HG03135 (cell line): ENCODE measurements around the gene AMOTL2.

Experiments used
- ATAC-seq: cut with Tn5 transposase; IDR thresholded peaks from one replicate; pipeline ENCODE4 v1.9.1; 2021; ENCODE audit warnings: mild to moderate bottlenecking, moderate library complexity; ENCODE audit not compliant: unreplicated experiment

Gene AMOTL2

DNA sequence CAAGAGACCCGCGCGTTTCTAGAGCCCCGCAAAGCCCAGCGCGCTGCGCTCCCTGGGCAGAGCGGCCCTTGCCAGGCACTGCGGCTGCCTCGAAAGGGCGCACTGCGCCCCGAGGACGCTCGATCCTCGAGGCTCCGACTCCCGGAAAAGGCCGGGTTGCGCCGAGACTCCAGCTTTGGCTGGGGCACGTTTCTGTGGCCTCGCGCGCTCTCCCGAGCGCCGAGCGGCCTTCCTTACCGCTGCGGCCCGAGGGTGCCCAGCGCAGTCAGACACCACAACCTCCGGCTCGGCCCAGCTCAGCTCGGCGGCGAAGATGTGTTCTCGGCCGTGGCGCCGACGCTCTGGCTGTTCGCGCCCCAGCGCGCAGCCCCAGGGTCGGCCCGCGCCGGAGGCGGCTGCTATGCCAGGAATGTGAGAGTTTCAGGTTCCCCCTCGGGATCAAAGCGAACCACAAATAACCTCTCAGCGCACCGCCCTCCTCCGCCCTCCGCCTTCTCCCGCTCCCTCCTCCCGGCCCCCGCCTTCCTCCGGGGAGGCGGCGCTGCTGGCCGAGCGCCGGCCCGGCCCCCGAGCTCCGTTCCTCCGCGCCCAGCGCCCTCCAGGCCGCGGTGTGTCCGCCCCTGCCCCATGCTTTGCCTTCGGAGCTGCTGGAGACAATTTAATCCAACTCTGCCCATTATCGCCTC lies at the start of gene AMOTL2:
Gene AMOTL2, minus strand, starts transcription at position 343 of the 686 bp plus-strand sequence. CDS start 3,014 bp downstream, outside the sequence.
- ATAC-seq, result no peak

DNA sequence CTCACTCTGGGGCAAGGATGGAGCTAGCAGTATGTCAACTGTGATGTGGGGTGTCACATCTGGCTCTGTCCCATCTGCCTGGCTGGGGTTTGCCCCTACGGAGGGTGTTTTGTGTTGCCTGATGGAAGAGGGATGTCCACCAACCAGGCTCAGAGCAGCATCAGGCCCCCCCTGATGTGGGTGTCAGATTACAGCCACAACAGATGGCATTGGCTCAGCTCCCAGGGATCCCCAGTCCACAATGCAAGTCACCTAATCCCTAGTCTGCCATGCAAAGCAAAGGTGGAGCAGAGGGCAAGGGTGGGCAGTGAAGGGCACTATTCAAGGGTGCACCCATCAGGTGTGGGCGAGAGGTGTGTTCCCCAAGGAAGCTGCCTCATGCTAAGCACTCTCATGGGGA lies 48.9 kb upstream of the AMOTL2 start:
- no peak for ATAC-seq

DNA sequence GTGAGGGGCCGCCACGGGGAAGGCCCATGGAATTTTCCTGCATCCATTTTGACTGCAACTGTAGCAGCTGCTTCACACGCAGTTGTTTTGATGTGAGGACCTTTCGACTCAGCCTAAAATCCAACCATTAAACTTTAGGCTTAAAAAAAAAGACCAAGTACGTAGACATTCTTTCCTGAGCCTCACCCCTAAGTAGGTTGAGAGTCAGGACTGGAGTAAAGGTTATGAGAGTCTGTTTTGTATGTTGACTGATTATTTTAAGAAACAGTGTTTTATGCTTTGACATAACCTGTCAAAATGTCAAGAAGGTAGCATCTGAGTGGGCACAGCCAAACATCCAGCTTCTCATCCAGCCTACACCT lies 45.7 kb upstream of the AMOTL2 start:
- ATAC-seq, result no peak

DNA sequence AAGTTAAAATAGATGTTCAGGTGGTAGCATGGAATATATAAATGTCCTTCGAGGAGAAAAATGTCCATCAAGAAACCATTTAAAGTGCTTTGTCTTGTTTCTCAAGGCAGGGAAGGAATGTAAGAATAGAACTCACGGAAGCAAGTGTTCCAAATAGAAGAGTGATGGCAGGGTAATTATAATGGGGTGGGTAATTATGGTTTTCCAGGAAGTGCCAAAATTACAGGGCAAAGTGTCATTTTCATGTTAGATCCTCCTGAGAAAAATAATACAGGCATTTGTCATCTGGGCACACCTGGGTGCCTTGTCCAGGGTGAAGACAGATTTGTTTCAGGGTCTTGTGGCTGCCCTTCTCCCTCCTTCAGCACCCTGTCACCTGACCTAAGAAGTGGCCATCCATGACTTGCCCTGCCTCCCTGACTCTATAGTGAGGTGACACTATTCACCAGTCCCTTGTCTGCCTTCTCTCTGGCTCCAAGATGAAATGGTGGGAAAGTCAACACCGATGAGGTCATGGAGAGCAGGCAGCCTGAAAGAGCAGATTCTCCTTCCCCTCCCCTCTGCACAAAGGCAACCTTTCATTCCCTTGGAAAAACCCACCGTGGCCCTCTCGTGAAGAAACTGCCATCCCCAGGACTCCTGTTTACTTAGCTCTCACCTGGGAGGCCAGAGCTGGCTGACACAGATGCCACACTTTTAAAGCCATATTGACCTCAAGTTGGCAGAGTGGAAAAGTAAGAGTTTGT lies 45.1 kb upstream of the AMOTL2 start:
- ATAC-seq, result no peak

DNA sequence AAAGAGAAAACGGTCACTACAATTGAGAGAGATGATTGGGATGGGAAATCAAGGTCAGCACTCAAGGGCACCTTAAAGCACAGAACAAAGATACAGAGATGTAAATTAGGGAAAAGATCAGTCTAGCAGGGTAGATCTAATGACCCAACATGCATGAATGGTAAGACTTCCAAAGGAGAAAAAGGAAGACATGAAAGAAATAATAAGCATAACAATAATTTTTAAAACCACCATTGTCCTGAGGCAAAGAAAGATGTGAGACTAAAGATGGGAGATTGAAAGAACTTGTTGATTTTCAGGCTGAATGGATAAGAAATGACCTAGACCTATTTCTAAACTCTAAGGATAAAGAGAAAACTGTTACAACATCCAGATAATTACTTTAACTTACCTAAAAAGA lies 34.8 kb upstream of the AMOTL2 start:
- no peak for ATAC-seq

DNA sequence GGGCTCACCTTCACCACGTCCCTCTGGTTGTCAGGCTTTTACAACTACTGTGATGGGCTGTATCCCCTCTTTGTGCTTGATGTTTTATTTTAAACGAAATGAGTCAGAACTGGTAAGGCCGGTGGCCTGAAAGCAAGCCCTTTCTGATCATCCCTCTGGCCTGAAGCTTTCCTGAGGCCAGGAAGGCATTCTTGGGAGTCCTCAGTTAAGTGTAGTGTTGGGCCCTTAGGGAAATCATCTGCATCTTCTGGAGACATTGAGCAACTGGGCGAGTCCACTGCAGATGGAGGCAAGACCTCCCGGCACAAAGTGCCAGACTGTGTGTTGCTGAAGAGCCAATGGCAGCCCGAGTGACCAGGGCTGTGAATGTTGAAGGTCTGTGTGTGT lies 33.0 kb upstream of the AMOTL2 start:
- ATAC-seq, result no peak

DNA sequence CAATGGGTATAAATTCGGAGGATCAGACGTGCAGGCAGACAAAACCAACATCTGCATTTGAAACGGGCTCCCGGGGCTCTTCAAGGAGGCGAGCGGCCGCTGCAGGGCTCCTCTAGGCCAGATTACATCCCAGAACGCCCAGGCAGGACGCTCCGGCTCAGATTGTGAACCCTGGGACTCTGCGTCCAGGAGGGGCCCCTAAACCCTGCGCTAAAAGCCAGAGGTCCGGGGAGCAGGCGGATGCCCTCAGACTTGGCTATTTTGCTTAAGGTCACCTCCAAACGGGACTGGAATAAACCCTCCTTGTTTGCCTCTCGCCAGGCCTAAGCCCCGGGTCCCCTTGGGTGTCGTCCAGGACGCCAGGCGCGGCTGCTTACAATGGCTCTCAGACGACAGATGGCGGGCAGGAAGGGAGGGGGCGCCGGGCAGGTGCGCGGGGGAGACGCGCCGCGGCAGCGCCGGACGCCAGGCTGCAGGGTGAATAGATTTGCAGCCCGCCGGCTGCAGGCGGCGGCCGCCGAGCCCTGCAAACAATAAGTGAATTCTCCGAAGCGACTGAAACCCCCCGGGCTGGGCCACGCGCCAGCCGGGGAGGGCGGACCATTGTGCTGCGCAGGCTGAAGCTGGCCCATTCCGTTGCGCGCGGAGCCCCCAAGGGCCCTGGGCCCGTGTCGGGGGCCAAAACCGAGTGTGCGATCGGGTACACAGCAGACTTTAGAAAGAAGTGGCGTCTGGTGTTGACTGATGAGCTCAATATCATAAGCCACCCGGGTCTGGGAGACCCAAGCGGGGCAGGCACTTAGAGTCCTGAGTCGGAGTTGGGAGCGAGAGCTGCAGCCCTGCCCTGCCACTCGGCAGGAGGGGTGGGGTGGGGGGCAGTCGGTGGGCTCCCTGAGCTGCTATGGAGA lies 32.3 kb upstream of the AMOTL2 start:
- no peak for ATAC-seq

DNA sequence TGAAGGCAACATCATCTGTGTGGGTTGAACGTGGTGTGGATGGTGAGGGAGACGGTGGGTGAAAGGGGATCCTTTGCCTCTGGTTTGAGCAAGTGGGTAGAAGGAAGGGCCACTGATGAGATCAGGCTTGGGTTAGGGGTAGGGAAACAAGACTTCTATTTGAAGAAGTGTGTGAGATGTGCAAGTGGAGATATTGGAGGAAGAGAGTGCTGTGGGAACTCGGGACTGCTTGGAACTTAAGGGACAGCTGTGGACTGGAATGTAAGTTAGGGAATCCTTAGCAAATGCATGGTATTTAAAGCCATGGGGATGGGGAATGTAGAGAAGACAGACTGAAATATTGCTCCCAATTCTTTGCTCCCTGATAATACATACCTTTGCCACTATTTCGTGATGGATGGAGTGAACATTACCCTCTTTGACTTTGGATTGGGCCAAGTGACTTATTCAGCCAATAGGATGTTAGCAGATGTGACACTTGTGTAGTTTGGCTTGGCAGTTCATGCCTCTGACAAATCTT lies 30.2 kb upstream of the AMOTL2 start:
- no peak for ATAC-seq

DNA sequence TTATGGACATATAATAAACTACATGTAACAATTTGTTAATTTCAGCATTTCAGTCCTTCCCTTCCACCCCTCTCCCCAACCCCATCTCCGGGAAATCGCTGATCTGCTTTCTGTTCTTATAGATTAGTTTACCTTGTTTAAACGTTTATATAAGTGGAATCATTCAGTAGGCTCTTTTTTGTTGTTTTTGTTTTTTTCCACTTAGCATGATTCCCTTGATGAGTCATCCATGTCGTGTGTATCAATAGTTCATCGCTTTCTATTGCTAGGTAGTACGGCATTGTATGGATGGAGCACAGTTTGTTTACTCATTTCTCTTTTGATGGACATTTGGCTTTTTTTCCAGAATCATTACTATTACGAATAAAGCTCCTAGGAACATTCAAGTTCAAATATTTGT lies 23.5 kb upstream of the AMOTL2 start:
- ATAC-seq, result no peak

DNA sequence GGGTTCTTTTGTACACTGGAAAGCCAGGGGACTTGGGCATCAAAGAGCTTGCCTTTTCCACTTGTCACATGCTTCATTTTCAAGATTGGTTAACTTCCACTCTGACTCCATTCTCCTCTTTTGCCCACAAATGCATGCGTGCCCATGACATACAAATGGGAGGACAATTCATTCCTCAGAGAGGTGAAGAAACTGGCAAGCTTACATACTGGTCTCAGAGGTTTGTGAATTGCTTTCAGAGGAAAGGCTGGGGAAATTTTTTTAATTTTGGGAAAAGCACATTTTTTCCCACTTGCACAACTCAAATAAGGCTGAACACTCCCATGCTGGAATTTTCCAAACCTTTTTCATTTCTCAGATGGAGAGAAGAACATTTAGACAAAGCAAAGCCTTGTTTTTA lies 20.9 kb upstream of the AMOTL2 start:
- no peak for ATAC-seq

DNA sequence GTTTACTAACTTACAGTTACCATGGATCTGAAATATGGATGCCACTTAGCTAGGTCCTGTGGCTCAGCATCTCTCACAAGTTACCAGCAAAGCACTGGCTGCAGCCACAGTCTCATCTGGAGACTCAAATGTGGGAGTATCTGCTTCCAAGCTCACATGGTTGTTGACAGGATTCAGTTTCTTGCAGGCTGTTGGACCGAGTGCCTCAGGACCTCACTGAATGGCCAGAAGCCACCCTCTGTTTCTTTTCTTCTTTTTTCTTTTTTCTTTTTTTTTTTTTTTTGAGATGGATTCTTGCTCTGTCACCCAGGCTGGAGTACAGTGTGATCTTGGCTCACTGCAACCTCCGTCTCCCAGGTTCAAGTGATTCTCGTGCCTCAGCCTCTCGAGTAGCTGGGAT lies 20.1 kb upstream of the AMOTL2 start:
- ATAC-seq, result no peak

DNA sequence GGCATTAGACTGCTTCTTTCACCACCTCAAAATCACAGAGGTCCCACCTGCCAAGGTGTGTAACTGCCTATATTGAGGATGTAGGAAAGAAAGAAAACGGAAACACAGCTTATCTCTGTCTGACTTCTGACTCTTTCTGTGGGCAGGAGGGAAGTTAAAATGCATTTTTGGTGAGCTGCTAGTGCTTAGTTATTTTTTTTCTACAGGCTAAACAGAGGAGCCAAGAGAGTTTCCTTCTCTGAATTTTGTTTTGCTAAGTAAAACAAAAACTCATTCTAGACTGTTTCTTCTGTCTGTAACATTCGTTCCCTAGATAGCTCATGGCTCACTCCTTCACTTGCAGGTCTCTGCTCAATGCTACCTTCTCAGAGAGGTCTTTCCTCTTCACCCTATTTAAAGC lies 18.8 kb upstream of the AMOTL2 start:
- no peak for ATAC-seq

DNA sequence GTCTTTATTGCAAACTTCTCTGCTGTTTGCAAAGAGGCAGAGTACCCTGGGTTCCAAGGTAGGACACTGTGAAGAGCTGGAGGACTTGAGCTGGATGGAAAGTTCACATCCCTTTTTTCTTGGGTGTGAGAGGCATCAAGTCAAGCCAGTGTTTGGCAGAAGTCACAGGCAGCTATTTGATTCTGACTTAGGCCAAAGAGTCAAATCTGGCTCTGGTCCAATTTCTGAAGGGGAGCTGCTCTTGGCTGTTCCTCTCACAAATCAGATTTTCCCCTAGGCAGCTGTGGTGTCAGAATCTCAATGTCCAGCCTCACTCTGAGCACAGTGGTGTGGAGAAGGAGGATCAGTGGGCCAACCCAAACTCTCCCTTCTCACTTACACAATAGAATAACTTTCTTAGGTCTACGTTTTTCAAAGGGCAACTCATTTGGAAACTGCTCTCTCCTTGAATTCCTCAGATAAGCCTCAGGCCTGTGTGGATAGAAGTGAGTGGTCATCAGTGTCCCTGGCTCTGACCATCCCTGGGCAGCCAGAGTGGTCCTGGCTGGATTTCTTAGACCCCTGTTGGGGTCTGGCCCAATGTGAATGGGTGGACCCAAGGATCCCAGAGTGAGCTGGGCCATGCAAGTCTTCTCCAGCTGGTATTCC lies 18.2 kb upstream of the AMOTL2 start:
- no peak for ATAC-seq

DNA sequence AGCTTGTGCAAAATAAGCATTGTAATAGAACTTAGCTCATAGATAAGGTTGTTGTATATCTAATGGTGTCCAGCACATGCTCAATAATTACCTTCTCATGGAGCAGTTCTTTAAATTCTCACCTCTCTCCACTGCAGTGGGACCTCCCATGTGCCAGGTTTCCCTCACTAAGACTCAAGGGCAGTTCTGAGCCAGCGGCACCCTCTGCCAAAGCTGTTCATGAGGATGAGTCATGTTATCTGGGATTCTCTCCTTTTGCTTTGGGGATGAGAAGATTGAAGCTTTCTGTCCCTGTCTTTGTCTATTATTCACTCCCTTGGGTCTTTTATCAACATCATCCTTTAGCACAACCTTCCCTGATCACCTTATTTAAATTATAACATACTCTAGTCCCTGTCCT lies 15.6 kb upstream of the AMOTL2 start:
- no peak for ATAC-seq

DNA sequence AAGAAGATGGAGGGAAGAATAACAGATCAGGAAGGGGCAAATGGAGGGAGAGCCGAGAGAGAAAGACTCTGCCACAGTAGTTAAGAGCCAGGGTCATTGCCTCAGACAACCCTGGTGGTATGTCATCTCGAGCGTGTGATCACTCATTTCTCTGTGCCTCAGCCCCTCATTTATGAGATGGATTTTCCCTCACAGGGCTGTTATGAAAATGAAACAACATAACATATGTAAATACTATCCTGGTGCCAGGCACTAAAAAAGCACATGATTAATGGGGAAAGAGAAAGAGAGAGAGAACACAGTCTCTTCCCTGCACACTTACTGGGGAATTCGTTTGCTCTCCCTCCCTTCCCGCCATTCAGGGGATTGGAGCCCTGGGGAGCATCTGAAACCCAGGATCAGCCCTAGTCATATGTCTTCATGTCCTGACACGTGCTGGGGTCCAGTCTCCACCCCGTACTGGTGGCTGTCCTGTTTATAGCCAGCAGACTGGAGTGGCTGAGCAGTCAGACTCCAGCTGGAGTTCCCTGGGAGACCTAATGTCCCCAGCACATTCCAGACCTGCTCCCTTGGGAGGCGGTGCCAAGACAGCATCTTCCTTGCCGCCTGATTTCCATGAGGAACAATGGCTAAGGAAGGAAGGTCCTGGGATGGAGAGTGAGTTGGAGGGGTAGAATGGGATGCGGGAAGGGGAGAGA lies 14.7 kb upstream of the AMOTL2 start:
- no peak for ATAC-seq

DNA sequence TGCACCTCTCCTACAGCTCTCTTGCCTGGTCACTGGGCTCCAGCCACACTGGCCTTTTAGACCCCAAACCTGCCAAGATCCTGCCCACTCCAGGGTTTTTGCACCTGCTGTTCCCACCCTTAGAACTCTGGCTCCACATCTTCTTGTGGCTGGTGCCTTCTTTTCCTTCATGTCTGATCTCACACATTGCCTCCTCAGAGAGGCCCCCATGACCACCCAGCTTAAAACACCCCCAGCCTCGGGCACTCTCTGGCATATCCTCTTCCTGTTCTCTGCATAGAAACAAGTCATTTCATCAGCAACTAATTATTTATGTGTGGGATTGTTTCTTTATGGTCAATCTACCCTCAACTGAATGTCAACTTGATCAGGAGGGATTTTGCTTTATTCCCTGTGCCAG lies 14.0 kb upstream of the AMOTL2 start:
- no peak for ATAC-seq

DNA sequence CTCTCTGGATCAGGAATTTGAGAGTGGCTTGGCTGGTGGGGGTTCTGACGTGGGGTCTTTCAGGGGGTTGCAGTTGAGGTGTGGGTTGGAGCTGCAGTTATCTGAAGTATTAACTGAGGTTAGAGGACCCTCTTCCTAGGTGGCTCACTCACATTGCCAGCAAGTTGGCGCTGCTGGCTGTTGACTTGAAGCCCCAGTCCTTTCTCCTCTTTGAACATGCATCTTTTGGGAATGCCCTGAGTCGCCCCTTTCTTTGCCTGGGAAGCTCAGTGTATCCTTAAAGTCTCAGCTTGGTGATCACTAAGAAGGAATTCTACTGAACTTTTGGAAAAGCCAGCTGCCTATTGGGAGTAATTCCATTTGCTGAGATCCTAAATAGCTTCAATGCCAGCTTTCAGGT lies 13.0 kb upstream of the AMOTL2 start:
- no peak for ATAC-seq

DNA sequence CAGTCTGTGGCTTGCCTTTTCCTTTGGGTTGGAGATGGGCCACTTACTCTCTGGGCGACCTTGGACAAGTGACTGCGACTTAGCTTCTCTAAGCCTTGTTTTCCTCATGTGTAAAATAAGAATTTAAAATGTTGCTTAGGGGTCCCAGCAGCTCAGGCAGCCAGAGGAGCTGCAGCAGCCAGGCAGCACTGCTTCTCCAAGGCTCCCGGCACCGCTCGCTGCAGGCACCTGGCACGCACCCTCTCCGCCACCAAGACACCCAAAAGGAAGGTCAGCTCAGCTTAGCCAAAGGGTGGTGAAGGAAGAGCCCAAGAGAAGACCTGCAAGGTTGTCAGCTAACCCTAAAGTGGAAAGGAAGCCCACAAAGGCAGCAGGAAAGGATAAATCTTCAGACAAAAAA lies 10.7 kb upstream of the AMOTL2 start:
- no peak for ATAC-seq

DNA sequence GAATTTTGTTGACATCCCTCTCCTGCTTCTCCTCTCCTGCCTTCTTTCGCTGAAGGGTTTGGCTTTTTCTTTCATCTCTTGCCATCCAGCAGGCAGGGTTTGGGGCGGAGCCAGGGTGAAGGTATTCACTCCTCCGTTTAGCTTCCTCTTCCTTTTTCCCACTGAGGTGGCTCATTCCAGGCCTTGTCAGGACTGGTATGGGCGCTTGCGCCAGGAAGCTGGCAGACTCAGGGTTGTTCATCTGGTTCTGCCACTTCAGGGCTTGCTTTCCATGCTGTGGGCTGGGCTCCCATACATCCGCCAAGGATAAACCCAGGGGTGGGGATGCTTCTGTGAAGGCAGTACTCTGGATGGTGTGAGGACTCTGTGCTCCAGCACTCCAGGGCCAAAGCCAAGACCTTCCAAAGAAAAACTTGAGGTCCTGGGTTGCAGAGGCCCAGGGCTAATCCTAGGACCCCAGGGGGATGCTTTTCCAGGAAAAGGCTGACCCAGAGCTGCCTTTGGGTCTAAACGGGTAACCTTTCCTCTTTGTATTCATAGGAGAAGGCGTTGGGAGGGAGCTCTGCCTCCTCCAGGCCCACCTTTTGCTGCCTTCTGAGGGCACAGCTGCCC lies 7.7 kb upstream of the AMOTL2 start:
- no peak for ATAC-seq

DNA sequence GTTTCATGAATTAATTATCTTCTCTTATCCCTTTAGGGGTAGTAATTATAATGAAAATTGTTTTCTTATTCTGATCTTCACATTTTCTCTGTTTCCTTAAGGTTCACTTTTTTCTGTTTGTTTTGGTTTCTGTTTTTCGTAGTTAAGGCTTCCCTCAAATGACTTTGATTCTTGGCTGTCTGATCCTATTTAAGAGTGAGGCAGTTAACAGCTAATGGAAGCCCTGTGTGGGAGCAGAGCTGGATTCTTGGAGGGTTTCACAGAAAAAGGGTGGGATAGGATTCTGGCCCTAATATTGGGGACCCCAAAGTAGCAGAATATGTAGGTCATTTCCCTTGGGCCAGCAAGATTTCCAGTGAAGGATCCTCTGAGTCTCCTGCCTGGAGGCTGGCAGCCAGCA lies 6.8 kb upstream of the AMOTL2 start:
- ATAC-seq, result no peak
